Activated CD4-positive, CD25-positive, alpha-beta regulatory T cell (primary cell): ENCODE data around the gene BAG2.

Experiments
- DNase-seq, 4 experiments: peaks; one replicate each; lab custom pipeline; 2025; lab: John Stamatoyannopoulos, UW

Gene BAG2

GRCh38 chr6:57172136-57173055 lies at the start of gene BAG2:
Gene BAG2 (plus strand): TSS chr6:57172326. CDS start chr6:57172698, 372 bp downstream.
- peak; percentile 67 to 81 (median 73) for DNase-seq

GRCh38 chr6:57123111-57123510 lies 49.0 kb upstream of the BAG2 start:
- no peak for DNase-seq

GRCh38 chr6:57127763-57128162 lies 44.4 kb upstream of the BAG2 start:
- no peak for DNase-seq

- no peak for DNase-seq
Measured at GRCh38 chr6:57130661-57131177, 41.4 kb upstream of the BAG2 start.

- no peak for DNase-seq
Measured at GRCh38 chr6:57134954-57135353, 37.2 kb upstream of the BAG2 start.

GRCh38 chr6:57135885-57136284 lies 36.2 kb upstream of the BAG2 start:
- no peak for DNase-seq

- DNase-seq: no peak
Measured at GRCh38 chr6:57137350-57137749, 34.8 kb upstream of the BAG2 start.

- no peak for DNase-seq
Measured at GRCh38 chr6:57138026-57138425, 34.1 kb upstream of the BAG2 start.

- no peak for DNase-seq
Measured at GRCh38 chr6:57141451-57142177, 30.5 kb upstream of the BAG2 start.

- DNase-seq: no peak
Measured at GRCh38 chr6:57142178-57142525, 30.0 kb upstream of the BAG2 start.

GRCh38 chr6:57143690-57144089 lies 28.4 kb upstream of the BAG2 start:
- no peak for DNase-seq

GRCh38 chr6:57147401-57147800 lies 24.7 kb upstream of the BAG2 start:
- DNase-seq: no peak

GRCh38 chr6:57147955-57148858 lies 23.9 kb upstream of the BAG2 start:
- DNase-seq: no peak

- no peak for DNase-seq
Measured at GRCh38 chr6:57158658-57159057, 13.5 kb upstream of the BAG2 start.

- no peak for DNase-seq
Measured at GRCh38 chr6:57159127-57159526, 13.0 kb upstream of the BAG2 start.

GRCh38 chr6:57162028-57162427 lies 10.1 kb upstream of the BAG2 start:
- no peak for DNase-seq

- DNase-seq: no peak
Measured at GRCh38 chr6:57162516-57162915, 9.6 kb upstream of the BAG2 start.

GRCh38 chr6:57163956-57164355 lies 8.2 kb upstream of the BAG2 start:
- DNase-seq: no peak

- no peak for DNase-seq
Measured at GRCh38 chr6:57165080-57165479, 7.0 kb upstream of the BAG2 start.

- DNase-seq: peak in 1 of 4 experiments; percentile 1
Measured at GRCh38 chr6:57173056-57173885, 1.1 kb downstream of the BAG2 start.

GRCh38 chr6:57173886-57174510 lies 1.9 kb downstream of the BAG2 start:
- DNase-seq: no peak
